SK-N-SH (cell line): ENCODE measurements around the gene HIVEP2. TPM values are rescaled to one million over a fixed set of nuclear protein-coding genes. Genes with fewer than 3 reads are reported as not detected.

Experiments
- CTCF ChIA-PET: fragments of 300-600, 350-600 bp; formaldehyde crosslinking; extraction: SDS; loops from one replicate; lab custom pipeline; 2021; lab: Yijun Ruan, JAX
- POLR2A ChIA-PET: fragments of 350-600 bp; sonication (Branson Sonifier 250); formaldehyde crosslinking; extraction: SDS; loops from one replicate; lab custom pipeline; 2020; ENCODE audit warnings: antibody characterized with exemption, inconsistent platforms; lab: Yijun Ruan, JAX
- DNase-seq: peaks from one replicate; pipeline ENCODE4 v3.0.0; 2012
- H2AFZ ChIP-seq: fragments of 200-600 bp; sonication (generic); 2 replicates; pipeline ENCODE4 v1.8.1; 2016; ENCODE audit warnings: antibody characterized with exemption, mild to moderate bottlenecking, low read depth
- H3F3A ChIP-seq: fragments of 200-600 bp; sonication (generic); replicated peaks from 2 replicates; pipeline ENCODE3; 2016; ENCODE audit warnings: antibody characterized with exemption, mild to moderate bottlenecking; ENCODE audit not compliant: insufficient read depth
- H3K27ac ChIP-seq, 2 experiments: fragments of 200-500 bp in 1 of 2; fragments of 200-600 bp in 1 of 2; sonication (Bioruptor generic) in 1 of 2; sonication (generic), shearing (Covaris generic) in 1 of 2; 2 replicates each; pipeline versions ENCODE4 v1.5.1 to v1.6.1; 2014 to 2016; ENCODE audit warnings: low read depth in 2 of 2, inconsistent platforms in 1 of 2, low read length in 1 of 2, mild to moderate bottlenecking in 1 of 2, mixed read lengths in 1 of 2
- H3K27me3 ChIP-seq: fragments of 200-600 bp; sonication (generic), shearing (Covaris generic); 2 replicates; pipeline ENCODE4 v1.6.1; 2016; ENCODE audit warnings: mixed run types; ENCODE audit not compliant: insufficient read depth
- H3K36me3 ChIP-seq, 2 experiments: fragments of 200-500 bp in 1 of 2; fragments of 200-600 bp in 1 of 2; sonication (Bioruptor generic) in 1 of 2; sonication (generic) in 1 of 2; replicated peaks in 1 of 2; 2 replicates each; pipeline versions ENCODE3 to v1.5.1; 2014 to 2016; ENCODE audit warnings: low read length in 1 of 2, mild to moderate bottlenecking in 1 of 2; ENCODE audit not compliant: insufficient read depth in 2 of 2, control insufficient read depth in 1 of 2
- H3K4me1 ChIP-seq, 2 experiments: fragments of 200-500 bp in 1 of 2; fragments of 200-600 bp in 1 of 2; sonication (Bioruptor generic) in 1 of 2; sonication (generic), shearing (Covaris generic) in 1 of 2; 2 replicates each; pipeline versions ENCODE4 v1.5.1 to v1.6.1; 2014 to 2016; ENCODE audit warnings: low read depth in 1 of 2, low read length in 1 of 2, mixed run types in 1 of 2; ENCODE audit not compliant: insufficient read depth in 2 of 2, control insufficient read depth in 1 of 2
- H3K4me2 ChIP-seq: fragments of 200-600 bp; sonication (generic), shearing (Covaris generic); 2 replicates; pipeline ENCODE4 v1.6.1; 2017; ENCODE audit warnings: mixed run types
- H3K4me3 ChIP-seq, 2 experiments: fragments of 200-500 bp in 1 of 2; fragments of 200-600 bp in 1 of 2; sonication (Bioruptor generic) in 1 of 2; sonication (generic), shearing (Covaris generic) in 1 of 2; 2 replicates each; pipeline versions ENCODE4 v1.5.1 to v1.8.1; 2014 to 2016; ENCODE audit warnings: low read depth in 2 of 2, inconsistent platforms in 1 of 2, low read length in 1 of 2, mild to moderate bottlenecking in 1 of 2, mixed read lengths in 1 of 2, moderate library complexity in 1 of 2
- H3K79me2 ChIP-seq: fragments of 200-600 bp; sonication (generic); 2 replicates; pipeline ENCODE4 v1.8.1; 2017; ENCODE audit warnings: mild to moderate bottlenecking; ENCODE audit not compliant: insufficient read depth
- H3K9ac ChIP-seq: fragments of 200-600 bp; sonication (generic); 2 replicates; pipeline ENCODE4 v1.6.1; 2017; ENCODE audit warnings: mixed run types
- H3K9me2 ChIP-seq: fragments of 200-600 bp; sonication (generic); 2 replicates; pipeline ENCODE4 v1.6.1; 2017; ENCODE audit warnings: mixed run types
- H3K9me3 ChIP-seq: fragments of 200-600 bp; sonication (generic); 2 replicates; pipeline ENCODE4 v1.6.1; 2017; ENCODE audit warnings: mixed run types, mild to moderate bottlenecking, moderate library complexity
- H4K20me1 ChIP-seq: fragments of 200-600 bp; sonication (generic); 2 replicates; pipeline ENCODE4 v1.6.1; 2017; ENCODE audit warnings: mild to moderate bottlenecking, mixed run types; ENCODE audit not compliant: insufficient read depth
- ELF1 ChIP-seq: IDR thresholded peaks from 2 replicates; pipeline ENCODE4 v1.4.0; 2012
- EP300 ChIP-seq, 2 experiments: IDR thresholded peaks; 2 replicates each; pipeline versions ENCODE4 v1.4.0 to v1.6.1; 2012; ENCODE audit warnings: borderline replicate concordance in 1 of 2, low read depth in 1 of 2, low read length in 1 of 2
- EZH2phosphoT487 ChIP-seq: fragments of 200-600 bp; sonication (generic); IDR thresholded peaks from 2 replicates; pipeline ENCODE4 v1.6.1; 2017; ENCODE audit warnings: low read depth, mixed run types, mild to moderate bottlenecking, antibody characterized with exemption, moderate library complexity, borderline replicate concordance
- GATA2 ChIP-seq: sonication (generic); formaldehyde crosslinking; IDR thresholded peaks from 2 replicates; pipeline ENCODE4 v1.5.0; 2020; ENCODE audit warnings: mild to moderate bottlenecking, missing genetic modification reagents
- MXI1 ChIP-seq: IDR thresholded peaks from 2 replicates; pipeline ENCODE4 v1.6.1; 2012; ENCODE audit warnings: mild to moderate bottlenecking, low read depth, low read length, improper control_type of control experiment
- POLR2AphosphoS5 ChIP-seq: IDR thresholded peaks from 2 replicates; pipeline ENCODE4 v1.6.1; 2012; ENCODE audit warnings: low read depth, low read length
- TEAD4 ChIP-seq: IDR thresholded peaks from 2 replicates; pipeline ENCODE4 v1.4.0; 2012; ENCODE audit warnings: mild to moderate bottlenecking, borderline replicate concordance; ENCODE audit not compliant: insufficient read depth
- YY1 ChIP-seq: IDR thresholded peaks from 2 replicates; pipeline ENCODE4 v1.4.0; 2012; ENCODE audit warnings: low read depth, mild to moderate bottlenecking
- WGBS: methylation state at CpG from one replicate; pipeline ENCODE4 v1.1.6; 2017; ENCODE audit warnings: low lambda C conversion rate; 5-methylcytosine and 5-hydroxymethylcytosine counted together
- polyA plus RNA-seq, 3 experiments: library from polyadenylated mRNA; depleted of rRNA; stranded (reverse); fragments of >200 nt; gene quantifications; 2 replicates each; pipeline ENCODE4 v1.2.3, GENCODE V29; 2012
- TF ChIP-seq, protein P1 (sequence below): IDR thresholded peaks from 2 replicates; pipeline ENCODE4 v1.6.1; 2012; ENCODE audit warnings: mild to moderate bottlenecking, low read depth, low read length, moderate library complexity
- TF ChIP-seq, protein P2 (sequence below): IDR thresholded peaks from 2 replicates; pipeline ENCODE4 v1.4.0; 2012; ENCODE audit warnings: low read depth
- TF ChIP-seq, protein P3 (sequence below): IDR thresholded peaks from 2 replicates; pipeline ENCODE4 v1.4.0; 2012; ENCODE audit warnings: low read depth, borderline replicate concordance
- TF ChIP-seq, protein P4 (sequence below): IDR thresholded peaks from 2 replicates; pipeline ENCODE4 v1.4.0; 2012; ENCODE audit warnings: low read depth, borderline replicate concordance
- TF ChIP-seq, protein P5 (sequence below): fragments of 200-600 bp; sonication (generic); IDR thresholded peaks from 2 replicates; pipeline ENCODE4 v1.6.1; 2017; ENCODE audit warnings: antibody characterized with exemption, mild to moderate bottlenecking, moderate library complexity
- TF ChIP-seq, protein P6 (sequence below): IDR thresholded peaks from 2 replicates; pipeline ENCODE4; 2012
- TF ChIP-seq, protein P7 (sequence below): fragments of 150-350 bp; IDR thresholded peaks from 2 replicates; pipeline ENCODE4 v1.6.1; 2017; ENCODE audit warnings: antibody characterized with exemption, low read length, low read depth, borderline replicate concordance

The HIVEP2 gene
- polyA plus RNA-seq, 1 of the 3 experiments (the other 2 are of a cell fraction), result 2.5 TPM

DNA sequence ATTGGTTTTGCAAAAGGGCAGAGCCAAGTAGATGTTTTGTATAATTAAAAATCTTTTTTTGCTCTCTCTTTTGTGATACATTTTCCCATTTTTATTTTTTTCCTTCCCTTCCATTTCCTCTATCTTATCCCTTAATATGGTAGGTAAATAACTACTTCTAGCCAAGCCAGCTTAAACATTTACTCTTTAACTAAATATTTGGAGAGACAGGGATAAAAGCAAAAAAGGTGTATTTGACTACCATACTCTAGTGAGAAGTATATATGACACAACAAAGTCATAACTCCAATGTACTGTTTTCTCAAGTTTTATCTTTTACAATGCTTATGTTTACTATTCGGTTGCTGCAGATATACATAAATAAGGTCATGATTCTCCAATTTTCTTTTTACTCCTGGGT lies 154.7 kb downstream of the HIVEP2 start:
- no peaks in the 10 kb centered on the region for H3K9me2 ChIP-seq
- H3K36me3 ChIP-seq, result no peaks in the 10 kb centered on the region
- no peaks in the 10 kb centered on the region for H3K9me3 ChIP-seq
- DNase-seq, result no peak
- H3F3A ChIP-seq, result peaks cover 20% of the 10 kb centered on the region
- H3K27ac ChIP-seq, result no peak overlapping the region
- POLR2A ChIA-PET, result no interaction called here
- no peaks in the 10 kb centered on the region for H4K20me1 ChIP-seq
- no peak overlapping the region for H3K4me2 ChIP-seq
- whole genome bisulfite sequencing, result 94% methylated on average over 1 of the region's 1 CpG
- no peaks in the 10 kb centered on the region for H3K27me3 ChIP-seq
- TF ChIP-seq, protein P1, sequence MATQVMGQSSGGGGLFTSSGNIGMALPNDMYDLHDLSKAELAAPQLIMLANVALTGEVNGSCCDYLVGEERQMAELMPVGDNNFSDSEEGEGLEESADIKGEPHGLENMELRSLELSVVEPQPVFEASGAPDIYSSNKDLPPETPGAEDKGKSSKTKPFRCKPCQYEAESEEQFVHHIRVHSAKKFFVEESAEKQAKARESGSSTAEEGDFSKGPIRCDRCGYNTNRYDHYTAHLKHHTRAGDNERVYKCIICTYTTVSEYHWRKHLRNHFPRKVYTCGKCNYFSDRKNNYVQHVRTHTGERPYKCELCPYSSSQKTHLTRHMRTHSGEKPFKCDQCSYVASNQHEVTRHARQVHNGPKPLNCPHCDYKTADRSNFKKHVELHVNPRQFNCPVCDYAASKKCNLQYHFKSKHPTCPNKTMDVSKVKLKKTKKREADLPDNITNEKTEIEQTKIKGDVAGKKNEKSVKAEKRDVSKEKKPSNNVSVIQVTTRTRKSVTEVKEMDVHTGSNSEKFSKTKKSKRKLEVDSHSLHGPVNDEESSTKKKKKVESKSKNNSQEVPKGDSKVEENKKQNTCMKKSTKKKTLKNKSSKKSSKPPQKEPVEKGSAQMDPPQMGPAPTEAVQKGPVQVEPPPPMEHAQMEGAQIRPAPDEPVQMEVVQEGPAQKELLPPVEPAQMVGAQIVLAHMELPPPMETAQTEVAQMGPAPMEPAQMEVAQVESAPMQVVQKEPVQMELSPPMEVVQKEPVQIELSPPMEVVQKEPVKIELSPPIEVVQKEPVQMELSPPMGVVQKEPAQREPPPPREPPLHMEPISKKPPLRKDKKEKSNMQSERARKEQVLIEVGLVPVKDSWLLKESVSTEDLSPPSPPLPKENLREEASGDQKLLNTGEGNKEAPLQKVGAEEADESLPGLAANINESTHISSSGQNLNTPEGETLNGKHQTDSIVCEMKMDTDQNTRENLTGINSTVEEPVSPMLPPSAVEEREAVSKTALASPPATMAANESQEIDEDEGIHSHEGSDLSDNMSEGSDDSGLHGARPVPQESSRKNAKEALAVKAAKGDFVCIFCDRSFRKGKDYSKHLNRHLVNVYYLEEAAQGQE, result no peak
- no peak for TF ChIP-seq ELF1
- no peak for TF ChIP-seq EZH2phosphoT487
- TF ChIP-seq GATA2 (CRISPR knock-in tag), result no peak
- TF ChIP-seq, protein P2, sequence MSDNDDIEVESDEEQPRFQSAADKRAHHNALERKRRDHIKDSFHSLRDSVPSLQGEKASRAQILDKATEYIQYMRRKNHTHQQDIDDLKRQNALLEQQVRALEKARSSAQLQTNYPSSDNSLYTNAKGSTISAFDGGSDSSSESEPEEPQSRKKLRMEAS, result no peak
- TF ChIP-seq MXI1, result no peak
- TF ChIP-seq EP300 (IDR thresholded peaks at IDR 0.05; ENCODE audit: borderline replicate concordance in 1 of 2, low read depth in 1 of 2, low read length in 1 of 2), result no peak
- TF ChIP-seq, protein P3, sequence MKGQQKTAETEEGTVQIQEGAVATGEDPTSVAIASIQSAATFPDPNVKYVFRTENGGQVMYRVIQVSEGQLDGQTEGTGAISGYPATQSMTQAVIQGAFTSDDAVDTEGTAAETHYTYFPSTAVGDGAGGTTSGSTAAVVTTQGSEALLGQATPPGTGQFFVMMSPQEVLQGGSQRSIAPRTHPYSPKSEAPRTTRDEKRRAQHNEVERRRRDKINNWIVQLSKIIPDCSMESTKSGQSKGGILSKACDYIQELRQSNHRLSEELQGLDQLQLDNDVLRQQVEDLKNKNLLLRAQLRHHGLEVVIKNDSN, result no peak
- TF ChIP-seq TEAD4, result no peak
- TF ChIP-seq, protein P4, sequence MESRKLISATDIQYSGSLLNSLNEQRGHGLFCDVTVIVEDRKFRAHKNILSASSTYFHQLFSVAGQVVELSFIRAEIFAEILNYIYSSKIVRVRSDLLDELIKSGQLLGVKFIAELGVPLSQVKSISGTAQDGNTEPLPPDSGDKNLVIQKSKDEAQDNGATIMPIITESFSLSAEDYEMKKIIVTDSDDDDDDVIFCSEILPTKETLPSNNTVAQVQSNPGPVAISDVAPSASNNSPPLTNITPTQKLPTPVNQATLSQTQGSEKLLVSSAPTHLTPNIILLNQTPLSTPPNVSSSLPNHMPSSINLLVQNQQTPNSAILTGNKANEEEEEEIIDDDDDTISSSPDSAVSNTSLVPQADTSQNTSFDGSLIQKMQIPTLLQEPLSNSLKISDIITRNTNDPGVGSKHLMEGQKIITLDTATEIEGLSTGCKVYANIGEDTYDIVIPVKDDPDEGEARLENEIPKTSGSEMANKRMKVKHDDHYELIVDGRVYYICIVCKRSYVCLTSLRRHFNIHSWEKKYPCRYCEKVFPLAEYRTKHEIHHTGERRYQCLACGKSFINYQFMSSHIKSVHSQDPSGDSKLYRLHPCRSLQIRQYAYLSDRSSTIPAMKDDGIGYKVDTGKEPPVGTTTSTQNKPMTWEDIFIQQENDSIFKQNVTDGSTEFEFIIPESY, result no peak
- TF ChIP-seq, protein P5, sequence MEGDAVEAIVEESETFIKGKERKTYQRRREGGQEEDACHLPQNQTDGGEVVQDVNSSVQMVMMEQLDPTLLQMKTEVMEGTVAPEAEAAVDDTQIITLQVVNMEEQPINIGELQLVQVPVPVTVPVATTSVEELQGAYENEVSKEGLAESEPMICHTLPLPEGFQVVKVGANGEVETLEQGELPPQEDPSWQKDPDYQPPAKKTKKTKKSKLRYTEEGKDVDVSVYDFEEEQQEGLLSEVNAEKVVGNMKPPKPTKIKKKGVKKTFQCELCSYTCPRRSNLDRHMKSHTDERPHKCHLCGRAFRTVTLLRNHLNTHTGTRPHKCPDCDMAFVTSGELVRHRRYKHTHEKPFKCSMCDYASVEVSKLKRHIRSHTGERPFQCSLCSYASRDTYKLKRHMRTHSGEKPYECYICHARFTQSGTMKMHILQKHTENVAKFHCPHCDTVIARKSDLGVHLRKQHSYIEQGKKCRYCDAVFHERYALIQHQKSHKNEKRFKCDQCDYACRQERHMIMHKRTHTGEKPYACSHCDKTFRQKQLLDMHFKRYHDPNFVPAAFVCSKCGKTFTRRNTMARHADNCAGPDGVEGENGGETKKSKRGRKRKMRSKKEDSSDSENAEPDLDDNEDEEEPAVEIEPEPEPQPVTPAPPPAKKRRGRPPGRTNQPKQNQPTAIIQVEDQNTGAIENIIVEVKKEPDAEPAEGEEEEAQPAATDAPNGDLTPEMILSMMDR, result no peak
- no peak for TF ChIP-seq POLR2AphosphoS5
- no peak for TF ChIP-seq YY1
- TF ChIP-seq, protein P6, sequence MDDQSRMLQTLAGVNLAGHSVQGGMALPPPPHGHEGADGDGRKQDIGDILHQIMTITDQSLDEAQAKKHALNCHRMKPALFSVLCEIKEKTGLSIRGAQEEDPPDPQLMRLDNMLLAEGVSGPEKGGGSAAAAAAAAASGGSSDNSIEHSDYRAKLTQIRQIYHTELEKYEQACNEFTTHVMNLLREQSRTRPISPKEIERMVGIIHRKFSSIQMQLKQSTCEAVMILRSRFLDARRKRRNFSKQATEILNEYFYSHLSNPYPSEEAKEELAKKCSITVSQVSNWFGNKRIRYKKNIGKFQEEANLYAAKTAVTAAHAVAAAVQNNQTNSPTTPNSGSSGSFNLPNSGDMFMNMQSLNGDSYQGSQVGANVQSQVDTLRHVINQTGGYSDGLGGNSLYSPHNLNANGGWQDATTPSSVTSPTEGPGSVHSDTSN, result no peak
- TF ChIP-seq, protein P7, sequence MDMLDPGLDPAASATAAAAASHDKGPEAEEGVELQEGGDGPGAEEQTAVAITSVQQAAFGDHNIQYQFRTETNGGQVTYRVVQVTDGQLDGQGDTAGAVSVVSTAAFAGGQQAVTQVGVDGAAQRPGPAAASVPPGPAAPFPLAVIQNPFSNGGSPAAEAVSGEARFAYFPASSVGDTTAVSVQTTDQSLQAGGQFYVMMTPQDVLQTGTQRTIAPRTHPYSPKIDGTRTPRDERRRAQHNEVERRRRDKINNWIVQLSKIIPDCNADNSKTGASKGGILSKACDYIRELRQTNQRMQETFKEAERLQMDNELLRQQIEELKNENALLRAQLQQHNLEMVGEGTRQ, result no peak
- TF ChIP-seq, all 33 proteins: peak for 0
- Histone ChIP-seq H3K9ac (no peak overlapping the region), H3K4me3 (no peak overlapping the region), H3K4me1 (peaks cover 0 to 16% of the 10 kb centered on the region in 2 experiments; a peak in 2 of 4 replicates), H2AFZ (no peak overlapping the region), H3K79me2 (peaks cover 8% of the 10 kb centered on the region; the same call in 1 of the 2 replicates)
- CTCF ChIA-PET, result interaction anchor here (1.4 kb wide), 2 partner anchors 155 to 335 kb away, joined by 3 read pairs; no protein-coding TSS in a partner anchor
